ENCODE data around the gene METAP1D. TPM values are rescaled to one million over a fixed set of nuclear protein-coding genes. Genes with fewer than 3 reads are reported as not detected.
"Not testable (repeated sequence)": the region's sequence is repeated elsewhere in the genome, so short reads cannot be mapped to it uniquely, and the experiment has no call there.

METAP1D gene
- polyA plus RNA-seq, 6 donors from 2014 or later = 2.5 to 5.2 (median 4.1) TPM

DNA sequence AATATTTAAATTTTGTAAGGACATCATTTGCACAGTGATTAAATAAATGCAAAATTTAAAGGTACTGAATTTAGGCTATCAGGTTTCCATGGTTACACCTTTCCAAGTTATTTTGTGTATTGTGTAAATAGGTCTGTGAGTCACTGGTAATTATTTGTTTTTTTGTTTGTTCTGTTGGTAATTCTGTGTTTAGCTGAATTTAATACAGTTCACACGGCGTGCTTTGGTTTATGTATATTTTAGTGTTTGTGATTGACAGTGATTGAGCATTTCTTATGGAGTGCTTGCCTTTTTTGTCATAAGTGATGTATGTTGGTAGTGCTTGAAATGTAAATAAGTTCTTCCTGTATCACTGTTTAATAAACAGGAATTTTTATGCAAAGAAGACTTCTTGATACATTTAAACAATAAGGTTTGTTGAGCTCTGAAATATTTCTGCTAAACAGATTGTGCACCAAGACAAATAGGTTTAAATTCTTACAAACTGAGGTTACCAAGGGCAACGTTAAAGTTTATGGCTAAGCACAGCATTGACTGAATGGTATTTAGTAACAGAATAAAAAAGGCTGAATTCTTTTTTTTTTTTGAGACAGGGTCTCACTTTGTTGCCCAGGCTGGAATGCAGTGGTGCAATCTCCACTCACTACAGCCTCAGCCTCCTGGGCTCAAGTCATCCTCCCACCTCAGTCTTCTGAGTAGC, 47.3 kb downstream of the METAP1D start:
- Mint-ChIP-seq H3K9me3 (no peaks in the 10 kb centered on the region), H3K4me1 (no peaks in the 10 kb centered on the region), H3K36me3 (no peaks in the 10 kb centered on the region), H3K4me3 (no peak overlapping the region), H3K27me3 (no peaks in the 10 kb centered on the region), H3K27ac (no peak overlapping the region)
- DNase-seq (no peak), ATAC-seq (ENCODE audit: low read depth in 2 of 2) (no peak)

GRCh38 chr2:172047566-172048507, 48.1 kb downstream of the METAP1D start:
- H3K36me3 Mint-ChIP-seq = no peaks in the 10 kb centered on the region
- H3K4me1 Mint-ChIP-seq = no peaks in the 10 kb centered on the region
- H3K27me3 Mint-ChIP-seq = no peaks in the 10 kb centered on the region
- no peaks in the 10 kb centered on the region for H3K9me3 Mint-ChIP-seq
- ATAC-seq (ENCODE audit: low read depth in 2 of 2) = no peak
- no peak for DNase-seq
- no peak overlapping the region for H3K4me3 Mint-ChIP-seq
- H3K27ac Mint-ChIP-seq = peak overlapping the region in 1 of 6 donors; percentile 18

DNA sequence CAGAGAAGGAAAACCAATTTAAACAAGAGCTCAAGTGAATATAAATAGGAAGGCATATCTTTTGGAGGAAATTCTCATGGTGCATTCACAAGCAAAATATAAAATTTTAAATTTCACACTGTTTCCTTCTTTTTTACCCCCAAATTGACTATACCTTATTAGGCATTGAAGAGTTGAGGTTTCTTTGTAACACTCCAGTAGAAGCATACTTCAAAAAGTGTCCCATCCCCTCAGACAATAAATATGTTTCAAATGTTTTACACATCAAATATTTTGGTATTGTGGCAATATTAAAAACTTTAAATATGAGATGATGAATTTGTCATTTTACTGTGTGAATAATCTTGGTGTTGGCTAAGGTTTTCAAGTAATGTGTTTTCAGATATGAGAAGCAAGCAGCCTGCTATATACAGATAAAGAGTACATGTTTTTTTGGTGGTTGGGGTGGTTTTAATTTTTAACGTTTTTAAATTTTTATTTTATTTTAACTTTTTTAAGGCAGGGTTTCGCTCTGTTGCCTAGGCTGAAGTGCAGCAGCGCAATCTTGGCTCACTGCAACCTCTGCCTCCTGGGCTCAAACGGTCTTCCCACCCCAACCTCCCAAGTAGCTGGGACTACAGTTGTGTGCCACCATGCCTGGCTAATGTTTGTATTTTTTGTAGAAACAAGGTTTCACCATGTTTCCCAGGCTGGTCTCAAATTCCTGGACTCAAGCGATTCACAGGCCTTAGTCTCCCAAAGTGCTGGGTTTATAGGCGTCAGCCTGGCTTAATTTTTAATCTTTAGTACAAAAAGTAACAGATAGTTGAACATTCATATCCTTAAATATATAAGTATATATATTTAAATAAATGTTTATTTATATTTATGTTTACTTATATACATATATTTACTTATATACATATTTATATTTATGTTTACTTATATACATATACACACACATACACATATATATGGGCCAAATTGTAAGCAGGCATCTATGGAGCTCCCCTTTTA, 49.1 kb downstream of the METAP1D start:
- ATAC-seq (ENCODE audit: low read depth in 2 of 2) (no peak), DNase-seq (no peak)
- H3K27ac Mint-ChIP-seq = no peak overlapping the region
- no peaks in the 10 kb centered on the region for H3K4me1 Mint-ChIP-seq
- no peaks in the 10 kb centered on the region for H3K9me3 Mint-ChIP-seq
- H3K36me3 Mint-ChIP-seq = no peaks in the 10 kb centered on the region
- H3K4me3 Mint-ChIP-seq = no peak overlapping the region
- H3K27me3 Mint-ChIP-seq = no peaks in the 10 kb centered on the region

- Mint-ChIP-seq H3K27ac (no peak overlapping the region), H3K9me3 (no peaks in the 10 kb centered on the region), H3K4me3 (no peak overlapping the region), H3K27me3 (no peaks in the 10 kb centered on the region), H3K4me1 (no peaks in the 10 kb centered on the region), H3K36me3 (no peaks in the 10 kb centered on the region)
- DNase-seq = no peak
- no peak for ATAC-seq (ENCODE audit: low read depth in 2 of 2)
Observed at GRCh38 chr2:172049567-172050120, 49.9 kb downstream of the METAP1D start.

- Mint-ChIP-seq H3K27ac (no peak overlapping the region), H3K4me3 (no peak overlapping the region), H3K4me1 (peaks cover 0 to 4% (median 3%) of the 10 kb centered on the region in 3 donors), H3K9me3 (no peaks in the 10 kb centered on the region), H3K36me3 (no peaks in the 10 kb centered on the region), H3K27me3 (no peaks in the 10 kb centered on the region)
- ATAC-seq (ENCODE audit: low read depth in 2 of 2) (no peak), DNase-seq (no peak)
Observed at GRCh38 chr2:172050479-172051125, 50.8 kb downstream of the METAP1D start.

DNA sequence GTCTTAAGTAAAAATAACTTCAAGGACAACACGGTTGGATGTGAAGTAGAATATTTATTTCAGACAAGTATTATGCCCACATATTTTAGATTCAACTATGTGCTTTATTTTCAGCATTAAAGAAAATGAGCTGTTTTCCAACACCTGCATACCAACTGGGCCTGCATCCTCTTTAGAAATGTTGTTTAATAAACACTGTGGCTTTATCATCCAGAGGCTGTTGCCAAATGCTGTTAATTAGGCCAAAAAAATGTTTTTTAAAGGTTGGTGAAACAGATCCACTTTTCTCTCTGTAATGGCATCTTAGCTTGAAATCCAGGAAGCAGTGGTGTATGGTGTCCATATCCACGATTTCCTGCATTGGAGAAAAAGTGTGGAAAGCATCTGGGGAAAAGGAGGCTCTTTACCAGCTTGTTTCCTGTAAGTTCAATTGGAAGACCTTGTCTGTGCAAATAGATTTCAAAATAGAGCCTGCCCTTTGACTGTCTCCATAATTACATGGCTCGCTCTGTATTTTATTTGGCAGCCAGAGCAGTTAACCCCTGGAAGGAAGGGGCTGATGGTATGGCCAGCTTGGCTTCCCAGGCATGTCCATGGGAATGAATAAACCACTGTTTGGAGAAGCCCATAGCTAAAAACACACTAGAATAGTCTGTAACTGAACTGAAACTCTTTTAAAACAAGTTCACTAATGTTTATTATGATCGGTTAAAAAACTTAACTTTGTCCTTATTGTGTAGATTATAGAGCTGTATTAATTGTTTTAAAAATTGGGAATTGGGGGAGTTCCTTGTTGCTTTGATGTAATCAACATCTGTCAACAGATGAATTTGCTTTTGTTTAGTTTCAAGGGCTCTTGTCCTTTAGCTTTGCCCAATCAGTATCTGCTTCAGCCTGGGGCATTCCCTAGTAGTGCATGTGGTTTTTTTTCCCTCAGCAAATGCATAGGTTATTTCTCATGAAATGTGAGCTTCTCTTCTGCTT, 52.5 kb downstream of the METAP1D start:
- no peak for ATAC-seq (ENCODE audit: low read depth in 2 of 2)
- no peaks in the 10 kb centered on the region for H3K36me3 Mint-ChIP-seq
- no peak for DNase-seq
- H3K4me3 Mint-ChIP-seq = no peak overlapping the region
- H3K9me3 Mint-ChIP-seq = no peaks in the 10 kb centered on the region
- H3K4me1 Mint-ChIP-seq = peaks cover 0 to 4% (median 3%) of the 10 kb centered on the region in 3 donors
- H3K27ac Mint-ChIP-seq = peak overlapping the region in 1 of 6 donors; percentile 55
- H3K27me3 Mint-ChIP-seq = no peaks in the 10 kb centered on the region

DNA sequence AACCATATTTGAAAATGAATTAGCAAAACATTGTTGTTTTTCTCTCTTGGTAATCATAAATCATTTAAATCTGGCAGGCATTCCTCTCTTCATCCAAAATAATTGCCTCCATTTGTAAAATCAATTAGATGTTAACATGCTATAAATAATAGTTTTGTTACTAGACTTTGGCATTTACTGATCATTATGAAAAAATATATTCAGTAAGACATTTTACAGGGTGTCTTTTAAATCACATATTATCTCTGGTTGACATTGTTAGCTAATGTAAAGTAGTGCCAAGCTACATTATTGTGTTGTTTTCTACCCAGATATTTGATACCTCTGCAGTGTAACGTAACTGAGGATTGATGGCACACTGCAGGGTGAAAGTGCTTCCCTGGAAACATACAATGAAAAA, 53.7 kb downstream of the METAP1D start:
- DNase-seq = no peak
- H3K9me3 Mint-ChIP-seq = no peaks in the 10 kb centered on the region
- peaks cover 0 to 4% (median 3%) of the 10 kb centered on the region in 3 donors for H3K4me1 Mint-ChIP-seq
- H3K27me3 Mint-ChIP-seq = no peaks in the 10 kb centered on the region
- ATAC-seq (ENCODE audit: low read depth in 2 of 2) = no peak
- no peaks in the 10 kb centered on the region for H3K36me3 Mint-ChIP-seq
- peak overlapping the region in 1 of 6 donors; percentile 60 for H3K27ac Mint-ChIP-seq
- H3K4me3 Mint-ChIP-seq = no peak overlapping the region

- Mint-ChIP-seq H3K27me3 (no peaks in the 10 kb centered on the region), H3K36me3 (peaks cover 4 to 7% of the 10 kb centered on the region in 2 donors), H3K4me3 (no peak overlapping the region), H3K4me1 (peaks cover 0 to 4% (median 3%) of the 10 kb centered on the region in 3 donors), H3K27ac (no peak overlapping the region), H3K9me3 (no peaks in the 10 kb centered on the region)
- DNase-seq = no peak
- no peak for ATAC-seq (ENCODE audit: low read depth in 2 of 2)
Observed at GRCh38 chr2:172056293-172056692, 56.5 kb downstream of the METAP1D start.

DNA sequence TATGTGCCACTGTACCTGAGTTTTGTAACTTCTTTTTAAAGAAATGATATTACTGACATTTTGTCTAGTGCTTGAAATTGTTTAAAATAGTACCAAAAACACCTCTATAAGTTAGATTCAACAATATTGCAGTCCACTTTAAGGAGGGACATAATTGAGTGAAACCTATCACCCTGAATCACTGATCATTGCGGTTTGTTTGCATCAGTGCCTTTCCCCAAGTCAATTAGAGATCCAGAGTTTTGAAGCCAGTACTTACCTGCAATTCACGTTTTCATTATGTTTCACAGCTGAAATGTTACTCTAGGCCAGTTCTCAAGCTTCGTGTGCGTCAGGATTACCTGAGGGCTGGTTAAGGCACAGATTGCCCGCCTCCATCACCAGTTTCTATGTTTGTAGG, 58.9 kb downstream of the METAP1D start:
- H3K4me3 Mint-ChIP-seq = no peak overlapping the region
- H3K9me3 Mint-ChIP-seq = no peaks in the 10 kb centered on the region
- ATAC-seq (ENCODE audit: low read depth in 2 of 2) (no peak), DNase-seq (no peak)
- peaks cover 0 to 4% (median 3%) of the 10 kb centered on the region in 3 donors for H3K4me1 Mint-ChIP-seq
- H3K27me3 Mint-ChIP-seq = no peaks in the 10 kb centered on the region
- no peak overlapping the region for H3K27ac Mint-ChIP-seq
- H3K36me3 Mint-ChIP-seq = peaks cover 10 to 17% of the 10 kb centered on the region in 2 donors

- H3K4me3 Mint-ChIP-seq = not testable (repeated sequence)
Observed at GRCh38 chr2:172060118-172060517, 60.4 kb downstream of the METAP1D start.

GRCh38 chr2:172062402-172063004, 62.8 kb downstream of the METAP1D start:
- H3K4me3 Mint-ChIP-seq = no peak overlapping the region
- H3K36me3 Mint-ChIP-seq = peaks cover 17 to 24% of the 10 kb centered on the region in 2 donors
- H3K4me1 Mint-ChIP-seq = no peaks in the 10 kb centered on the region
- DNase-seq = no peak
- H3K27me3 Mint-ChIP-seq = no peaks in the 10 kb centered on the region
- ATAC-seq (ENCODE audit: low read depth in 2 of 2) = no peak
- H3K9me3 Mint-ChIP-seq = no peaks in the 10 kb centered on the region
- no peak overlapping the region for H3K27ac Mint-ChIP-seq

More at GRCh38 chr2:172060118-172060517, 60.4 kb downstream of the METAP1D start:
- not testable (repeated sequence) for ATAC-seq (ENCODE audit: low read depth in 2 of 2); H3K27ac Mint-ChIP-seq; H3K4me1 Mint-ChIP-seq; DNase-seq; H3K9me3 Mint-ChIP-seq; H3K27me3 Mint-ChIP-seq
- H3K36me3 Mint-ChIP-seq = peaks cover 17% of the 10 kb centered on the region in 2 donors
